HCEC 1CT (cell line): Measurements from ENCODE around the gene ADAM10.

Experiments
- DNase-seq: peaks from one replicate; pipeline ENCODE4 v3.0.0-alpha.2; 2017

The ADAM10 gene

GRCh38 chr15:58752716-58753115 lies 3.2 kb upstream of the ADAM10 start:
- DNase-seq: no peak

- peak; percentile 37 for DNase-seq
These were observed 515 bp downstream of the ADAM10 start for GRCh38 chr15:58748852-58749531.

GRCh38 chr15:58748040-58748851 lies 1.3 kb downstream of the ADAM10 start:
- no peak for DNase-seq

GRCh38 chr15:58746174-58746573 lies 3.3 kb downstream of the ADAM10 start:
- DNase-seq: no peak

- no peak for DNase-seq
These were observed 6.5 kb downstream of the ADAM10 start for GRCh38 chr15:58742819-58743502.

GRCh38 chr15:58742022-58742813 lies 7.3 kb downstream of the ADAM10 start:
- peak; percentile 35 for DNase-seq

- no peak for DNase-seq
These were observed 8.5 kb downstream of the ADAM10 start for GRCh38 chr15:58741032-58741431.

GRCh38 chr15:58740436-58740835 lies 9.1 kb downstream of the ADAM10 start:
- no peak for DNase-seq

- peak; percentile 70 for DNase-seq
These were observed 11.3 kb downstream of the ADAM10 start for GRCh38 chr15:58738046-58738707.

- no peak for DNase-seq
These were observed 12.2 kb downstream of the ADAM10 start for GRCh38 chr15:58737298-58737697.

- no peak for DNase-seq
These were observed 13.4 kb downstream of the ADAM10 start for GRCh38 chr15:58736018-58736643.

GRCh38 chr15:58734859-58735258 lies 14.6 kb downstream of the ADAM10 start:
- DNase-seq: no peak

GRCh38 chr15:58732625-58733363 lies 16.7 kb downstream of the ADAM10 start:
- no peak for DNase-seq

- DNase-seq: peak; percentile 73
These were observed 17.6 kb downstream of the ADAM10 start for GRCh38 chr15:58731756-58732535.

GRCh38 chr15:58726867-58727266 lies 22.6 kb downstream of the ADAM10 start:
- no peak for DNase-seq

GRCh38 chr15:58724466-58724865 lies 25.0 kb downstream of the ADAM10 start:
- DNase-seq: no peak

- DNase-seq: no peak
These were observed 32.1 kb downstream of the ADAM10 start for GRCh38 chr15:58717357-58717756.

- no peak for DNase-seq
These were observed 33.5 kb downstream of the ADAM10 start for GRCh38 chr15:58716027-58716426.

GRCh38 chr15:58715266-58715917 lies 34.1 kb downstream of the ADAM10 start:
- no peak for DNase-seq

- no peak for DNase-seq
These were observed 38.8 kb downstream of the ADAM10 start for GRCh38 chr15:58710701-58711100.
